ENCODE measurements around the gene APOL2. TPM values are rescaled to one million over a fixed set of nuclear protein-coding genes. Genes with fewer than 3 reads are reported as not detected.

APOL2 gene
- total RNA-seq, 4 donors from 2014 or later, result 39.0 to 121 (median 66.6) TPM

- TF ChIP-seq CTCF (IDR thresholded peaks at IDR 0.05; ENCODE audit: low read depth), result no peak
Measured at GRCh38 chr22:36256478-36256877, 17.2 kb upstream of the APOL2 start.

GRCh38 chr22:36253523-36254490 lies 14.5 kb upstream of the APOL2 start:
- TF ChIP-seq CTCF (IDR thresholded peaks at IDR 0.05; ENCODE audit: low read depth), result no peak

- no peak for TF ChIP-seq CTCF (IDR thresholded peaks at IDR 0.05; ENCODE audit: low read depth)
Measured at GRCh38 chr22:36252754-36253522, 13.6 kb upstream of the APOL2 start, which contains the start of gene APOL1. Gene APOL1, plus strand, starts transcription at chr22:36253133. Its CDS starts 1,823 bp downstream, at chr22:36254956.

GRCh38 chr22:36249160-36249559 lies 9.8 kb upstream of the APOL2 start:
- TF ChIP-seq CTCF (IDR thresholded peaks at IDR 0.05; ENCODE audit: low read depth), result no peak

- TF ChIP-seq CTCF (IDR thresholded peaks at IDR 0.05; ENCODE audit: low read depth), result no peak
Measured at GRCh38 chr22:36247955-36248354, 8.6 kb upstream of the APOL2 start.

GRCh38 chr22:36246718-36247117 lies 7.4 kb upstream of the APOL2 start:
- TF ChIP-seq CTCF (IDR thresholded peaks at IDR 0.05; ENCODE audit: low read depth), result no peak

- no peak for TF ChIP-seq CTCF (IDR thresholded peaks at IDR 0.05; ENCODE audit: low read depth)
Measured at GRCh38 chr22:36245805-36246356, 6.6 kb upstream of the APOL2 start.

All from subcutaneous adipose tissue (tissue), 4 donors.